Panc1 (cell line): ENCODE results near the gene TPRG1. TPM values are rescaled to one million over a fixed set of nuclear protein-coding genes. Genes with fewer than 3 reads are reported as not detected.

ENCODE experiments used
- ATAC-seq: fragments of 200-7000 bp; cut with Tn5 transposase; 2 replicates; pipeline ENCODE4 v1.9.1; 2020; ENCODE audit warnings: mild to moderate bottlenecking, moderate library complexity
- BruUV-seq: library from RNA; stranded (reverse); fragments of 400-500 nt; replicated peaks from 2 replicates; lab custom pipeline; 2021; lab: Mats Ljungman, UMichigan
- CTCF ChIA-PET: fragments of 300-600 bp; sonication (Branson Sonifier 250); formaldehyde crosslinking; loops from one replicate; lab custom pipeline; 2022; ENCODE audit warnings: antibody characterized with exemption; lab: Charles Lee
- POLR2A ChIA-PET: fragments of 300-600 bp; sonication (Branson Sonifier 250); formaldehyde crosslinking; loops from one replicate; lab custom pipeline; 2022; ENCODE audit warnings: antibody characterized with exemption; lab: Charles Lee
- DNase-seq: peaks from one replicate; pipeline ENCODE4 v3.0.0-alpha.2; 2010; ENCODE audit warnings: low read depth, low spot score
- H3K27ac ChIP-seq: 2 replicates; pipeline ENCODE4 v1.5.1; 2011; ENCODE audit warnings: mild to moderate bottlenecking, low read length, inconsistent platforms
- H3K27me3 ChIP-seq: fragments of 200-500 bp; sonication (Bioruptor generic); 2 replicates; pipeline ENCODE4 v1.6.0; 2014; ENCODE audit warnings: low read length, inconsistent platforms; ENCODE audit not compliant: control insufficient read depth, insufficient read depth
- H3K36me3 ChIP-seq: fragments of 200-500 bp; sonication (Bioruptor generic); 2 replicates; pipeline ENCODE4 v1.5.1; 2014; ENCODE audit warnings: inconsistent platforms, mild to moderate bottlenecking, low read length, moderate library complexity; ENCODE audit not compliant: control insufficient read depth, insufficient read depth
- H3K4me1 ChIP-seq: 2 replicates; pipeline ENCODE4 v1.5.1; 2011; ENCODE audit warnings: inconsistent platforms, mild to moderate bottlenecking, low read length, moderate library complexity; ENCODE audit not compliant: control insufficient read depth, insufficient read depth
- H3K4me3 ChIP-seq, 2 experiments: 2 replicates each; pipeline ENCODE4 v1.5.1; 2011 to 2012; ENCODE audit warnings: low read depth in 2 of 2, low read length in 2 of 2, mild to moderate bottlenecking in 2 of 2, inconsistent platforms in 1 of 2, moderate library complexity in 1 of 2
- H3K9me3 ChIP-seq: fragments of 200-500 bp; sonication (Bioruptor generic); 2 replicates; pipeline ENCODE4 v1.5.1; 2014; ENCODE audit warnings: low read depth, mild to moderate bottlenecking, inconsistent platforms, low read length, moderate library complexity; ENCODE audit not compliant: control insufficient read depth, insufficient read depth
- POLR2AphosphoS5 ChIP-seq: IDR thresholded peaks from 2 replicates; pipeline ENCODE4 v1.6.1; 2012; ENCODE audit warnings: mild to moderate bottlenecking, low read depth, low read length, moderate library complexity
- SIN3A ChIP-seq: IDR thresholded peaks from 2 replicates; pipeline ENCODE4 v1.6.1; 2012; ENCODE audit warnings: low read depth, mild to moderate bottlenecking, low read length, moderate library complexity, borderline replicate concordance; ENCODE audit not compliant: insufficient read depth
- TCF7L2 ChIP-seq: IDR thresholded peaks from 2 replicates; pipeline ENCODE4 v1.6.1; 2011; ENCODE audit warnings: mild to moderate bottlenecking, low read depth, low read length, inconsistent platforms
- in situ Hi-C: cut with HindIII; loops from 2 replicates; pipeline ENCODE4 v1.10.0; 2016; ENCODE audit warnings: low sequenced_read_pairs, low pct_unique_long_range_greater_than_20kb
- intact Hi-C: fragments of 100-400 bp; cut with micrococcal nuclease; formaldehyde crosslinking; loops from one replicate; pipeline ENCODE4 v1.10.0; 2022; ENCODE audit not compliant: unreplicated experiment
- total RNA-seq: library from RNA; stranded (reverse); gene quantifications from one replicate; pipeline ENCODE4 v1.2.1, GENCODE V29; 2021; ENCODE audit not compliant: unreplicated experiment
- TF ChIP-seq, protein P1 (sequence below): fragments of 450-650 bp; IDR thresholded peaks from 2 replicates; pipeline ENCODE4 v1.5.1; 2017; ENCODE audit warnings: mild to moderate bottlenecking
- TF ChIP-seq, protein P2 (sequence below), 2 experiments: IDR thresholded peaks; 2 replicates each; pipeline ENCODE4 v1.6.1; 2011 to 2012; ENCODE audit warnings: low read depth in 2 of 2, control low read depth in 1 of 2, low read length in 1 of 2, mild to moderate bottlenecking in 1 of 2, moderate library complexity in 1 of 2; ENCODE audit not compliant: insufficient read depth in 1 of 2

The TPRG1 gene
- total RNA-seq, 1 experiment from 2014 or later: not detected

DNA sequence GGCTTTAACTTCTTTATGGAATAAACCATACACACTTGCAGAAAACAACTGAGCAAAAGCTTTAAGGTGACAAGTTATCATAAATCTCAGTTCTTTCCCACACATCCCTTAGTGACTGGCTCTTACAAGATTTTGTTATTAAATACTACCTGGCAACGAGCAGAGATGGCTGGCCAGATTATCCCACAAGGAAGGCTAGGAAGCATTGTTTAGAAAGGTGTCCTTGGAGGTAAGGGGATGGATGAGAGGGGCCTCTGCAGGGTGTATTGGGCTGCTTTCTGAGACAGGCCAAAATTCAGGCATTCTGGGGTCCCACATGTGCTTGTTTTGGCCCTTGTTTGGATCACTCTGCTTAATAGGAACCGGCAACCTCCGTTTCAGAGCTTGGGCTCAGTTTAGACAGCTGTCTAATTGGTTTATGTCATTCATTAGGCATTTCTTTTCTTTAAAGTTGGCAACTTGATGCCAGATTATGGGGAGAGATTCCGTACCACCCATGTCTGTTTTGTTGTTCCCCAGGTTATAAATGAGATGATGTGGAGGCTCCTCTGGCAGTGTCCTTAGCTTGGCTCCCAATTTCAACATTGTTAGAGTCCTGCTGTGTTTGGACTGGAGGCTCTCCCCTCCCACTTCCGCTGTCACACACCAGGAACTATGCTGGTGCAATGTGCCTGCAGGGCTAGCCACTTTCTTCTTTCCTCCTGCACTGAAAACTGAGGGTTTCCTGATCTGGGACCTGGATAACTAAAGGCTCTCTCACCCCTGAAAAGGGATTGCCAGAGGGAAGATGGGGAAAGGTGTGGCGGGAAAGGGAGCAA is 121.1 kb downstream of the TPRG1 start:
- Histone ChIP-seq H3K4me1 (no peaks in the 10 kb centered on the region), H3K9me3 (no peaks in the 10 kb centered on the region), H3K27ac (no peak overlapping the region), H3K4me3 (no peak overlapping the region), H3K36me3 (no peaks in the 10 kb centered on the region), H3K27me3 (no peaks in the 10 kb centered on the region)
- intact Hi-C loops (no loop called here), in situ Hi-C loops (no loop called here)
- TF ChIP-seq SIN3A: no peak
- no peak for TF ChIP-seq POLR2AphosphoS5
- TF ChIP-seq, protein P1, sequence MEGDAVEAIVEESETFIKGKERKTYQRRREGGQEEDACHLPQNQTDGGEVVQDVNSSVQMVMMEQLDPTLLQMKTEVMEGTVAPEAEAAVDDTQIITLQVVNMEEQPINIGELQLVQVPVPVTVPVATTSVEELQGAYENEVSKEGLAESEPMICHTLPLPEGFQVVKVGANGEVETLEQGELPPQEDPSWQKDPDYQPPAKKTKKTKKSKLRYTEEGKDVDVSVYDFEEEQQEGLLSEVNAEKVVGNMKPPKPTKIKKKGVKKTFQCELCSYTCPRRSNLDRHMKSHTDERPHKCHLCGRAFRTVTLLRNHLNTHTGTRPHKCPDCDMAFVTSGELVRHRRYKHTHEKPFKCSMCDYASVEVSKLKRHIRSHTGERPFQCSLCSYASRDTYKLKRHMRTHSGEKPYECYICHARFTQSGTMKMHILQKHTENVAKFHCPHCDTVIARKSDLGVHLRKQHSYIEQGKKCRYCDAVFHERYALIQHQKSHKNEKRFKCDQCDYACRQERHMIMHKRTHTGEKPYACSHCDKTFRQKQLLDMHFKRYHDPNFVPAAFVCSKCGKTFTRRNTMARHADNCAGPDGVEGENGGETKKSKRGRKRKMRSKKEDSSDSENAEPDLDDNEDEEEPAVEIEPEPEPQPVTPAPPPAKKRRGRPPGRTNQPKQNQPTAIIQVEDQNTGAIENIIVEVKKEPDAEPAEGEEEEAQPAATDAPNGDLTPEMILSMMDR: no peak
- no peak for TF ChIP-seq TCF7L2
- TF ChIP-seq, protein P2, sequence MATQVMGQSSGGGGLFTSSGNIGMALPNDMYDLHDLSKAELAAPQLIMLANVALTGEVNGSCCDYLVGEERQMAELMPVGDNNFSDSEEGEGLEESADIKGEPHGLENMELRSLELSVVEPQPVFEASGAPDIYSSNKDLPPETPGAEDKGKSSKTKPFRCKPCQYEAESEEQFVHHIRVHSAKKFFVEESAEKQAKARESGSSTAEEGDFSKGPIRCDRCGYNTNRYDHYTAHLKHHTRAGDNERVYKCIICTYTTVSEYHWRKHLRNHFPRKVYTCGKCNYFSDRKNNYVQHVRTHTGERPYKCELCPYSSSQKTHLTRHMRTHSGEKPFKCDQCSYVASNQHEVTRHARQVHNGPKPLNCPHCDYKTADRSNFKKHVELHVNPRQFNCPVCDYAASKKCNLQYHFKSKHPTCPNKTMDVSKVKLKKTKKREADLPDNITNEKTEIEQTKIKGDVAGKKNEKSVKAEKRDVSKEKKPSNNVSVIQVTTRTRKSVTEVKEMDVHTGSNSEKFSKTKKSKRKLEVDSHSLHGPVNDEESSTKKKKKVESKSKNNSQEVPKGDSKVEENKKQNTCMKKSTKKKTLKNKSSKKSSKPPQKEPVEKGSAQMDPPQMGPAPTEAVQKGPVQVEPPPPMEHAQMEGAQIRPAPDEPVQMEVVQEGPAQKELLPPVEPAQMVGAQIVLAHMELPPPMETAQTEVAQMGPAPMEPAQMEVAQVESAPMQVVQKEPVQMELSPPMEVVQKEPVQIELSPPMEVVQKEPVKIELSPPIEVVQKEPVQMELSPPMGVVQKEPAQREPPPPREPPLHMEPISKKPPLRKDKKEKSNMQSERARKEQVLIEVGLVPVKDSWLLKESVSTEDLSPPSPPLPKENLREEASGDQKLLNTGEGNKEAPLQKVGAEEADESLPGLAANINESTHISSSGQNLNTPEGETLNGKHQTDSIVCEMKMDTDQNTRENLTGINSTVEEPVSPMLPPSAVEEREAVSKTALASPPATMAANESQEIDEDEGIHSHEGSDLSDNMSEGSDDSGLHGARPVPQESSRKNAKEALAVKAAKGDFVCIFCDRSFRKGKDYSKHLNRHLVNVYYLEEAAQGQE (IDR thresholded peaks at IDR 0.05; ENCODE audit: insufficient read depth in 1 of 2, low read depth in 2 of 2, low read length in 1 of 2): no peak
- ATAC-seq: no peak
- POLR2A ChIA-PET: interaction anchor here (0.6 kb wide), 1 partner anchor 33 kb away, joined by 13 read pairs; no protein-coding TSS in a partner anchor
- DNase-seq: no peak
- BruUV-seq: no TSS peak
- CTCF ChIA-PET: interaction anchor here (0.7 kb wide), 2 partner anchors 45 to 89 kb away, joined by 4 to 7 read pairs; no protein-coding TSS in a partner anchor

DNA sequence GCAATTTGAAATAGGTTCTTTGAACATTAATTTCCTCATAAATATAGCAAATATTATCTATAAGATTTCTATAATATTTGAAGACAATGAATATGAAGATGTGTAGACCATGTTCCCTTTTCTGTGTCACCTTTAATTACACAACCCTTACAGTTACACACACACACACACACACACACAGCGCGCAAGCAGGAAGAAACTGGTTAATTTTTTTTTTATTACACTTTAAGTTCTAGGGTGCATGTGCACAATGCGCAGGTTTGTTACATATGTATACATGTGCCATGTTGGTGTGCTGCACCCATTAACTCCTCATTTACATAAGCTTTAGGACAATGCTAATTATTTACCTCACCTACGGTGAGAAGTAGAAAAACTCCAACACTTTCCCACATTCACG is 122.9 kb downstream of the TPRG1 start:
- in situ Hi-C loops: no loop called here
- no peak for TF ChIP-seq TCF7L2
- TF ChIP-seq SIN3A: no peak
- TF ChIP-seq, protein P2 (IDR thresholded peaks at IDR 0.05; ENCODE audit: insufficient read depth in 1 of 2, low read depth in 2 of 2, low read length in 1 of 2): no peak
- TF ChIP-seq POLR2AphosphoS5: no peak
- TF ChIP-seq, protein P1: no peak
- no TSS peak for BruUV-seq
- ATAC-seq: no peak
- H3K4me3 ChIP-seq: no peak overlapping the region
- no peaks in the 10 kb centered on the region for H3K27me3 ChIP-seq
- H3K27ac ChIP-seq: no peak overlapping the region
- ChIA-PET POLR2A (no interaction called here), CTCF (no interaction called here)
- intact Hi-C loops: no loop called here
- H3K9me3 ChIP-seq: no peaks in the 10 kb centered on the region
- DNase-seq: no peak
- H3K4me1 ChIP-seq: no peaks in the 10 kb centered on the region
- H3K36me3 ChIP-seq: no peaks in the 10 kb centered on the region
